A673 (cell line): ENCODE results near the gene TMEM88.

Experiments used
- EZH2 ChIP-seq: fragments of 200-600 bp; sonication (generic); IDR thresholded peaks from 2 replicates; pipeline ENCODE4 v1.6.1; 2017; ENCODE audit warnings: borderline replicate concordance, low read depth, mild to moderate bottlenecking, mixed read lengths, antibody characterized with exemption, low read length; ENCODE audit not compliant: poor library complexity, severe bottlenecking
- TF ChIP-seq, protein P1 (sequence below): fragments of 300-800, 200-600 bp; sonication (generic); conservative IDR thresholded peaks from 2 replicates; pipeline ENCODE4 v1.5.1; 2017; ENCODE audit warnings: low read depth, mild to moderate bottlenecking, antibody characterized with exemption, low read length, moderate library complexity, mixed read lengths

DNA sequence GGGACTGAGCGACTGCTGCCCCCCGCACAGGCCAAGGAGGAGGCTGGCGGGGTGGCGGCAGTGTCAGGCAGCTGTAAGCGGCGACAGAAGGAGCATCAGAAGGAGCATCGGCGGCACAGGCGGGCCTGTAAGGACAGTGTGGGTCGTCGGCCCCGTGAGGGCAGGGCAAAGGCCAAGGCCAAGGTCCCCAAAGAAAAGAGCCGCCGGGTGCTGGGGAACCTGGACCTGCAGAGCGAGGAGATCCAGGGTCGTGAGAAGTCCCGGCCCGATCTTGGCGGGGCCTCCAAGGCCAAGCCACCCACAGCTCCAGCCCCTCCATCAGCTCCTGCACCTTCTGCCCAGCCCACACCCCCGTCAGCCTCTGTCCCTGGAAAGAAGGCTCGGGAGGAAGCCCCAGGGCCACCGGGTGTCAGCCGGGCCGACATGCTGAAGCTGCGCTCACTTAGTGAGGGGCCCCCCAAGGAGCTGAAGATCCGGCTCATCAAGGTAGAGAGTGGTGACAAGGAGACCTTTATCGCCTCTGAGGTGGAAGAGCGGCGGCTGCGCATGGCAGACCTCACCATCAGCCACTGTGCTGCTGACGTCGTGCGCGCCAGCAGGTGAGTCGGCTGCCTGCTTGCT lies 5.6 kb upstream of the TMEM88 start:
- TF ChIP-seq, protein P1, sequence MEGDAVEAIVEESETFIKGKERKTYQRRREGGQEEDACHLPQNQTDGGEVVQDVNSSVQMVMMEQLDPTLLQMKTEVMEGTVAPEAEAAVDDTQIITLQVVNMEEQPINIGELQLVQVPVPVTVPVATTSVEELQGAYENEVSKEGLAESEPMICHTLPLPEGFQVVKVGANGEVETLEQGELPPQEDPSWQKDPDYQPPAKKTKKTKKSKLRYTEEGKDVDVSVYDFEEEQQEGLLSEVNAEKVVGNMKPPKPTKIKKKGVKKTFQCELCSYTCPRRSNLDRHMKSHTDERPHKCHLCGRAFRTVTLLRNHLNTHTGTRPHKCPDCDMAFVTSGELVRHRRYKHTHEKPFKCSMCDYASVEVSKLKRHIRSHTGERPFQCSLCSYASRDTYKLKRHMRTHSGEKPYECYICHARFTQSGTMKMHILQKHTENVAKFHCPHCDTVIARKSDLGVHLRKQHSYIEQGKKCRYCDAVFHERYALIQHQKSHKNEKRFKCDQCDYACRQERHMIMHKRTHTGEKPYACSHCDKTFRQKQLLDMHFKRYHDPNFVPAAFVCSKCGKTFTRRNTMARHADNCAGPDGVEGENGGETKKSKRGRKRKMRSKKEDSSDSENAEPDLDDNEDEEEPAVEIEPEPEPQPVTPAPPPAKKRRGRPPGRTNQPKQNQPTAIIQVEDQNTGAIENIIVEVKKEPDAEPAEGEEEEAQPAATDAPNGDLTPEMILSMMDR = no peak
- TF ChIP-seq EZH2 = no peak
